Stimulated activated CD4-positive, alpha-beta T cell treated with anti-CD3 and anti-CD28 coated beads, TNF-alpha, amount 100 ng/mL, for 4 hours (primary cell): ENCODE measurements around the gene FBXO22.
"Not testable (repeated sequence)": the region's sequence is repeated elsewhere in the genome, so short reads cannot be mapped to it uniquely, and the experiment has no call there.

Experiments
- DNase-seq, 3 experiments: peaks; one replicate each; pipeline ENCODE4 v3.0.0-alpha.2; 2020; ENCODE audit warnings: low read depth in 3 of 3

Gene FBXO22

DNA sequence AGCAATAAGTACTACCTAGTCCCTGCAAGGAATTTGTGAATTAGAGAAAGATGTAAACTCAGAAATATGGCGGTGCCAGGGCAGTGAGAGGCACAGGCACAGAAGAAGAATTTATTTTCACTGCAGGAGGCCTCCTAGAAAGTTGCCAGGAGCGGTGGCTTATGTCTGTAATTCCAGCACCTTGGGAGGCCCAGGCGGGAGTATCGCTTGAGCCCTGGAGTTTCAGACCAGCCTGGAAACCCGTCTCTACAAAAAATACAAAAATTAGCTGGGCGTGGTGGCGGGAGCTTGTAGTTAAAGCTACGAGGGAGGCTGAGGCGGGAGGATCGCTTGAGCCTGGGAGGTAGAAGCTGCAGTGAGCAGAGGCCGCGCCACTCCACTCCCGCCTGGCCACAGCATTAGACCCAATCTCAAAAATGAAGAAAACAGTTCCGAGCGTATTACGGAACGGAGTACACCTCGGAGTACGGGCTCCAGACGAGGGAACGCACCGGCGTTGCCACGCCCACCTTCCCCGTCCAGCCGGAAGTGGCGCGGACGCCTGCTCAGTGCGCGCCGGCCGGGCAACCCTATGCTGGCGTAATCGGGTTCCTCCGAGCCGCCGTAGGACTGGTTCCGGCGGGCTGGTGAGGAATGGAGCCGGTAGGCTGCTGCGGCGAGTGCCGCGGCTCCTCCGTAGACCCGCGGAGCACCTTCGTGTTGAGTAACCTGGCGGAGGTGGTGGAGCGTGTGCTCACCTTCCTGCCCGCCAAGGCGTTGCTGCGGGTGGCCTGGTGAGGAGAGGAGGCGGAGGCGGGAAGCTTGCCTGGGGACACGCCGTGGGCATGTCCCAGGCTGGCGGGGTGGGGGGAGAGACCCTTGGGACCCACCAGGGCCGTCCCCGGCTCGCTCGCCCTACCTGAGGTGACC, at the start of gene FBXO22:
Gene FBXO22, plus strand, starts transcription at position 548 of the 909 bp plus-strand sequence. Its CDS starts 86 bp downstream, at position 634.
- peak; percentile 72 to 84 (median 75) for DNase-seq

DNA sequence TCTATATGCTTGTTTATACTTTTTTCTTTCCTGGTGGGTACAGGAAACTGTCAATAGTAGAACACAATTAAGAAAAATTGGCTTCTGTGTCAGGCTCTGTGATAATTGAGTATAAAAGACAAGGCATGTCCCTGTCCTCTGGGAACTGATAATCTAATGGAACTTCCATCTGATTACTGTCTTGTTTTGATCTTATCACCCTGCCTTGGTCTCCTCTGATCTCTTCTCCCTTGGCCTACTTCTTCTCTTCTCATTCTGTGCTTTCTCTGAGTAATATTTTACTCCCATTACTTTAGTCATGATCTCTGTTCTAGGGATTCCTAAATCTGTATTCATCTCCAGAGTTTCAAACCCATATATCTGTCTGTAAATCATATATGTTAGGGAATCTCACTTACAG, 45.8 kb upstream of the FBXO22 start:
- no peak for DNase-seq

DNA sequence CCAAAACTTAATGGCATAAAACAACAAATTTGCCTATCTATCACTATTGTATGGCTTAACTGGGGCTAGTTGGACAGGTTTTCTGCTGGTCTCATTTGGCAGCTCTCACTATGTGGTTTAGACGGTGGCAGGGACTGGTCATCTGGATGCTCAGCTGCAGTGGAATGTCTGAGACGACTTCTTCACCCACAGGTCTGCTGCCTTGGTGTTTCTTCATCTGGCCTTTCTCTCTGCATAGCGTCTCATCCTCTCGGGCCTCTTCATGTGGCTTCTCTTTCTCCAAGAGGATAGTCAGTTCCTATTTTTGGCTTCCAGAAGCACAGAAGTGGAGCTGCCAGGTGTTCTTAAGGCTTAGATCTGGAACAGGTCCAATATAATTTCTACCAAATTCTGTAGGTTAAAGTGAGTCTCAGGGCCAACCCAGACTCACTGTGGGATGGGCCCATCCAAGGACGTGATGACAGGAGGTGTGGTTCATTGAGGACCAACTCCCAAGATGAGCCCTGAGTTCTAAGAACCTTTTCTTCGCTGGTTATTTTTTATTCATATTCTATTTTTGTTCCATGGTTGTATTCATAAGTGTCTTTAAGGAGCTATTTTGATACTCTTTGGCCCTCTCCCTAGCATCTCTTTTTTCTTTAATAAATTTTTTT, 41.8 kb upstream of the FBXO22 start:
- no peak for DNase-seq

DNA sequence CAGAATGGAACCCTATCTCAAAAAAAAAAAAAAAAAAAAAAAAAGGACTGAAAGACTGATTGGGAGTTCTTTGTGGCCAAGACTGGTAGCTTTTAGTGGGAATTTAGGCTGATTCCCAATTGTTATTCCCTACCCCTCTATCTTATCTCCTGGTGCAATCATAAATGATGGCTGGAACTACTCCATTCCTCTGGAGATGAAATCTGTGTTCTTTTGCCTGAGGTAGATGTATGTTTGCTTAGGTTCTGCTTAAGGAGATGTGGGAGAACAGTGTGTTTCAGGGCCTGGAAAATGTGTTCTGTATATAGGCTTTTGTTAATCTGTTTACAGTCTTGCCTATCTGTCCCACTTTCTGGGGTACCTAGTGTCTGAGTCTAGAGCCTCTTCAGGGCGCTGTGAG, 40.9 kb upstream of the FBXO22 start:
- no peak for DNase-seq

DNA sequence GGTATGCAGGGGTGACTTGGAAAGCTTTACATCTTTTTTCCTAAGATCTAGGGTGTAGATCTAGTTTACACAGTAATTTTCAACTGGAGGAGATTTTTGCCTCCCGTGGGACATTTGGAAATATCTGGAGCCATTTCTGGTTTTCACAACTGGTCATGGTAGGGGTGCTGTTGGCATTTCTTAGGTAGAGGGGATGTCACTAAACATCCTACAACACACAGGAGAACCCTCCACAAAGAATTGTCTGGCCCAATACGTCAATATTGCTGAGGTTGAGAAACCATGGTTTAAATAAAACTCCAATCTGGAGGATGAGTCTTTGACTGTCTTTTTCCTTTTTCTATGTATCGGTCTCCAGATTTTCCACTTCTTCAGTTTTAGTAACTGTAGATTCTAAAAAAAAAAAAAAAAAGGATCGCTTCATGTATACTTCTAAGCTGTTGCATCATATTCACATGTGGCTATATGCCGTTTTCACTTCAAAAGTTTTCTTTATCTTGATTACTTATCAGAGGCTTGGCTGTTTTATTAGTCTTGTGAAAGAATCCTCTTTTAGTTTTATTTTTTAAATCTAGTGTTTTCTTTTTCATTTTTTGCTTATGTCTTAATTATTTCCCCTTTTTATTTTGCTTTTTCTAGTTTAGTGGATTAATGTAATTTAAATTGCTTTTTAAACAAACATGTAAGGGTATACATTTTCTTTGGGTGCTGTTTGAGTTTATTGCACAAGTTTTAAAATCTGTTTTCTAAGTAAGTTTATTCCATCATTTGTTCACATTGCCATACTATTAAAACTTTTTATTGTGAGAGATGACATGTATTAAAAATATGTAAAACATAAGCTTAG, 39.2 kb upstream of the FBXO22 start:
- DNase-seq, result no peak

DNA sequence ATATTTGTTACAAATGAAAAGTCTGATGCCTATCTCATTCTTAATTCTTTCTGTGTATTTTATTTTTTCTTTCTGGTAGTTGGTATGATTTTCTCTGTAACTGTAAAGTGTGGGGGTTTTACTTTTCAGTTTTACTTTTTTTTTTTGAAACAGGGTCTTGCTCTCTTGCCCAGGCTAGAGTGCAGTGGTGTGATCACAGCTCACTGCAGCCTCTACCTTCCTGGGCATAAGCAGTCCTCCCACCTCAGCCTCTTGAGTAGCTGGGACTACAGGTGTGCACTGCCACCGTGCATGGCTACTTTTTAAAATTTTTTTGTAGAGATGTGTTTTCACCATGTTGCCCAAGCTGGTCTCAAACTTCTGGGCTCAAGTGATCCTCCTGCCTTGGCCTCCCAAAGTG, 37.6 kb upstream of the FBXO22 start:
- not testable (repeated sequence) for DNase-seq

DNA sequence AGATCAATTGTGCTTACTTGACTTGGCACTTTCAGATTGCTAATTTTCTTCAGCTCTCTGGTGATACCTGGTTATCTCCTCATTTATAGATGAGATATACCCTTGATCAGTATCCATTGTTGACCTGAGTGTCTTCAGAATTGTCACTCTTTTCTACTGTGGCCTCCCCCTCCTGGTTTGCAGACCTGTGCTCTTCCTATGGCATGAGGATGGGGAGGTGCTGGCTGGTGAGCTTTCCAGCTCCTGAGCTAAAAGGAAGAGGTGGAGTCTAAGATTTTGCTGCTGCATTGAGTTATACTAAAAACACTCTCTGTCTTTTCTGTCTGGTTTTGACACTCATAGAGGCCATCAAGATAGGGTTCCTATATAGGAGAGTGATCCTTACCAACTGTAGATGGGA, 36.8 kb upstream of the FBXO22 start:
- no peak for DNase-seq

DNA sequence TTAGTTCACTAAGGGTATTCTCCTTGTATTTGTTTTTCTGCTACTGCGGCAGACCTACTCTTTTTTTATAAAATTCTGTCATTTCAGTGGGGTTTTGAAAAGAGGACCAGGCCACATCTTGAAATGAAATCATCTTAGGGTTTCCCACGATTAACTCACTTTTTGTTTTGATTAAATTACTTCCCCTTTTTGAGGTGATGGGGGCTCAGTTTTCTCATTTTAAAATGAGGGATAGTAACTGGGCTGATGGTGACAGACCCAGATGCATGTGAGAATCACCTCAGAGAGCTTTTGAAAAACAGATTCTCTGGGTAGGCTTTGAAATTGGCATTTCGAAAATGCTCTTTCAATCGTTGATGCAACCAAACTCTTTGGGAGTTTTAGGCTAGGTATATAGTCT, 36.2 kb upstream of the FBXO22 start:
- no peak for DNase-seq

DNA sequence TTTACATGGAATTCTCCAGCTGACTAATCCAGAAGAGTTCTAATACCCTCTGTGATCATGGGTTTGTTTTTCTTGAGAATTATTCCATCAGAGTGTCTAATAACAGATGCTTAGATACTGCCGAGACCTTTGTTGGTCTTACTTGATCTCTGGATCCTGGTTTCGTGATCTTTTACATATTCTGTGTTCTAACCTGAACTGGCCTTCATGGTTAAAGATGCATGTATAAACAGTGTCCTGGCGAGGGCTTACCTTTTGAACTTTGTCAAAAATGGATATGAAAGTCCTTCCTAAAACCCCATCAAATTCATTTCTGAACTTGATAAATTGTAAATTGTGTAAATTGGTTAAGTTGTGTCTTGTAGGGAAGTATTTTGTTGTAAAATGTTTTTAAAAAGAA, 35.7 kb upstream of the FBXO22 start:
- DNase-seq, result no peak

DNA sequence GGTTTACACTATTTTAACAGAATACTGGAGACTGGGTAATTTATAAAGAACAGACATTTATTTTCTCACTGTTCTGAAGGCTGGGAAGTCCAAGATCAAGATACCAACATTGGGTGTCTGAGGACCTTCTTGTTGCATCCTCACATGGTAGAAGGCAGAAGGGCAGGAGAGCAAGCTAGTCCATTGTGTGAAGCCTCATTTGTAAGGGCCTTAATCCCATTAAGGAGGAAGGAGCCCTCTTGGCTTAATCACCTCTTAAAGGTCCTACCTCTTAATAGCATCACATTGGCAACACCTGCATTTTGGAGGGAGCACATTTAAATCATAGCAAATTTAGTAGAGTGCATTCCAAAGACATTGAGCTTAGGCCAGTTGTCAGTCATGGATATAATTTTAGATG, 34.2 kb upstream of the FBXO22 start:
- DNase-seq, result no peak

DNA sequence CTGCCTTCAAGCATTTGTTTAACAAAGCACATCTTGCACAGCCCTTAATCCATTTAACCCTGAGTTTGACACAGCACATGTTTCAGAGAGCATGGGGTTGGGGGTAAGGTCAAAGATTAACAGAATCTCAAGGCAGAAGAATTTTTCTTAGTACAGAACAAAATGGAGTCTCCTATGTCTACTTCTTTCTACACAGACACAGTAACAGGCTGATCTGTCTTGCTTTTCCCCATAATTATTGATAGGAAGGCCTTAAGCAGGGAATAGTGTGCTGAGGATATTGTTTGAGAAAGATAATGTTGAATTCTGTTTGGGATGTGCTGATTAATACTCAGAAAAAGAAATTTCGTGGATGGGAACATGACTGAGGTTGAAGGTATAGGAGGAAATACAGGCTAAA, 32.1 kb upstream of the FBXO22 start:
- not testable (repeated sequence) for DNase-seq

DNA sequence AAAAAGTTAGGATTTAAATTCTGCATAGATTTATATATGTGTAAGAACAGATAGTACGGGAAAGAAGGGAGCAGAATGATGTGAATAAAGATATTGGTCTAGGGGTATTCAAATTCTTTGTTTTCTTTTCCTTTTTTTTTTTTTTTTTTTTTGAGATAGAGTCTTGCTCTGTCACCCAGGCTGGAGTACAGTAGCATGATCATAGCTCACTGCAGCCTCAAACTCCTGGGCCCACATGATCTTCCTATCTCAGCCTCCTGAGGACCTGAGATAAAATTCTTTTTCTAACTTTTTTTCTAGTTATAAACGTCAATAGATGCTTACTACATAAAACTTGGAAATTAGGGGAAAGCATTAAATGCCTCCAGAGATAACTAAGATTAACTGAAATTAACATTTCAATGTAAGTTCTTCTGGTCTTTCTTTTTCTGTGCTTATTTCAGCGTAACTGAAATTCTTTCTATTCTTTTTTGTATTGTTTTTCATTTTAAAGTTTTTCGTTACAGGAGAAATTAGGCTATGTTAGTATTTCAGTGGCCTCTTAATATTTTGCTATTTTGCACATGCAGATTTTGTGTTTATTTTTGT, 31.2 kb upstream of the FBXO22 start:
- no peak for DNase-seq

DNA sequence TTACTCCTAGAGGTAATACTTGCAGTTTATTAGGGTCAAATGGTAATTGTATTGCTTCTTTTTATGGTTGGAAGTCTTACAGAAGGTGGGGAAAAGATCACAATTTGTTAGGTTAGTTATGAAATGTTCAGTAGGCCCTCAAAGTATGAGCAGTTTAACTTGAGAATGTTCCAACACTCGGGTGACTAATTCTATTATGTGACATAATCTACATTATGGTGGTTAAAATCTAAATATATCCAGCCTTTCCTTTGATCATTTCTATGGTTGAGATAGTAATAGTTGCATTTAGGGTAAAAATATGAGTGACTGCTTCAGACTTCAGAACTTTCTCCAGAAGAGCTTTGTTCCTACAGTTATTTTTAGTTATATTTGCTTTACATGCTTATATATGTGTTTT, 19.6 kb upstream of the FBXO22 start:
- DNase-seq, result no peak

DNA sequence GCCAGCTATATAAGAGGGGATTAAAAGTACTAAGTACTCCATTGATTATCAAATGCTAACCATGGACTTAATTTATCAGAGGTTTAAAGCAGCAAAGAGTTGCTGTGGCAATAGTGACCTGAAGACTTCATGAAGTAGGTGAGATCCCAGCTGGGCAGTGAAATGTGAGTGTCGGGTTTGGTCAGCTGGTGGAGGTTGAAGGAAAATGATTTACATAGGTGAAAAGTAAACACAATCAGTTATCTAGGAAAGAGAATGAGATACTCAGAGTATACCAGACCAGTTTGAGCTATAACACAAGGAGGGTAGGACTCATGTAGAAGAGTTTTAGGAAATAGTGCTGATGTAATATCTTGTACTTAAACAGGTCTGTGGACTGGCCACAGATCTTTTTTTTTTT, 16.5 kb upstream of the FBXO22 start:
- DNase-seq, result no peak

DNA sequence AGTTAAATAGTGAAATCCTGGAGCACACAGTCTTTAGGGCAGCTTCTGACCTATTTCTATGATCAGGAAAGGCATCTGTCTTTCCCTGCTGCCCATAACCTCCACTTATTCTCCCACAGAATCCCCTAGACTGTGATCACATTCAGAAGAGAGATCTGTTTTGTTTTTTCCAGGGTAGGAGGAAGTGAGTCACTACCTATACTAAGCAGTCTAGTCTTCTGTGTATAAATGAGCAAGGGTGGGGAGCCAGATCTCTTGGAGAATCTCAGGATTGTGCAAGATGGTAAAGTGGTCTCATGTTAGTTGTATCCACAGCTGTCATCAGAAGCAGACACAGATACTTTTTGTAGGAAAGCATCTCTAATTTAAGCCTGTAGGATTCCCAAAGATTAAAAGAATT, 11.8 kb upstream of the FBXO22 start:
- DNase-seq, result no peak

DNA sequence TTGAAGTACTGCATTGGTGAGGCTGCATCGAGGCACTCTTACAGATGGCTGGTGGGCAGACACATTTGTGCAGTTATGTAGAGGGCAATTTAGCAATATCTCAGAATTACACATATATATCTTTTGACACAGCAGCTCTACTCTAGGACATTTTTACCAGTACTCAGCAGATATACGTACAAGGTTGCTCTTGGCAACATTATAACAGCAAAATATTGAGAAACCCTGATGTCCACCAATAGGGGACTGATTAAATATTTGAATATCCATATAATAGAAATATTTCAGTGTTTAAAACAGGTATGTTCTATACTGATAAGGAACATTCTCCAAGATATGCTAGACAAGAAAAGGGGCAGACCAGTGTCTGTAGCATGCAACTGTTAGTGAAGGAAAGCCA, 7.9 kb upstream of the FBXO22 start:
- DNase-seq, result no peak

DNA sequence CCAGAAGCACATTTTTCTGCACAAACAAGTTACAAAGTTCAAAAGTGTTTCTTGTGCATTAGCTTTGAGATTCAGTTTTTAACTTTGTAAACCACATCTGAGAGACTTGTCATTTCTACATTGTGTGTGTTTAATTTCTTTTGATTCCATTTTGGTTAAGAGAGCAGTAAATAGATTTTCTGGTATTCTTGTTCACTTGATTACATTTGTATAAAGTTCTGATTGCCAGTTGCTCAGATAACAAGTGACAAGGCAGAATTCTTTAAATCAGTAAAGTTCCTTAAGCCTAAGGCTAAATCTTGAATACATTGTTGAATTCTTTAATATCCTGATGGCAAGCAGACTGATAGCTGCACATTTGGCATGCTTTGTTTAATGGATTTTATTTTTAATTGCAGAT, 3.1 kb upstream of the FBXO22 start:
- no peak for DNase-seq

DNA sequence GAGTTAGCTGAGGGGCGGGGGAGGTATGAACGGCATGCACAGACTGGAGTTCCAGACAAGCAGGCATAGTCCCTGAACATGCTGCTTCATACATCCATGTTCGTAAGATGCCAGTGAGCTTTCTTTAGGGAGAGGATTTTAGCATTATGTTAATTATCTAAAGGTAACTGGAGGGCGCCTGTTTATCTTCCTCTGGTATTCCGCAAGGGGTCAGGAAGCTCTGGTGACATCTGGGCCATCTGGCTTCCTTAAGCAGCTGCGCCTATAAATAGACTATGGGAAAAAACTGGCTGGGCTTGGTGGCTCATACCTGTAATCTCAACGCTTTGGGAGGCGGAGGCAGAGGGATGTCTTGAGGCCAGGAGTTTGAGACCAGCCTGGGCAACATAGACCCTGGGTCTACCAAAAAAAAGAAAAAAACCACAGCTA, 1.5 kb upstream of the FBXO22 start:
- no peak for DNase-seq

DNA sequence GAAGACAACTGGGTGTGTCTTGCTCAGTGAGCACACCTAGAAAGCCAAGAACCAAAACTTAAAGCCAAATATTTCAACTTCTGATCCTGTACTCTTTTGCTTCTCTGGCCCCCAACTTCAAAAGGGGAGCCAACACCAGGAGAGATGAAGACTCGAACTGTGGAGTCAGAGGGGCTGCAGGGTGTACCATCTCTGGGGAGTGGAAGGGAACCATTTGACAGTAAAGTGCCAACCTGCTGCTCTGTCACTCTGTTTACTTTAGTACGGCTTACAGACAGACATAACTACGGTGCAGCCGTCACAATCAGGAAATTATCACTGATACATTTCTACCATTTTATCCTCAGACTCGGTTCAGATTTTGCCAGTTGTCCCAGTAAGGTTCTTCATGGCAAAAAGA, 1.6 kb downstream of the FBXO22 start:
- DNase-seq, result no peak

DNA sequence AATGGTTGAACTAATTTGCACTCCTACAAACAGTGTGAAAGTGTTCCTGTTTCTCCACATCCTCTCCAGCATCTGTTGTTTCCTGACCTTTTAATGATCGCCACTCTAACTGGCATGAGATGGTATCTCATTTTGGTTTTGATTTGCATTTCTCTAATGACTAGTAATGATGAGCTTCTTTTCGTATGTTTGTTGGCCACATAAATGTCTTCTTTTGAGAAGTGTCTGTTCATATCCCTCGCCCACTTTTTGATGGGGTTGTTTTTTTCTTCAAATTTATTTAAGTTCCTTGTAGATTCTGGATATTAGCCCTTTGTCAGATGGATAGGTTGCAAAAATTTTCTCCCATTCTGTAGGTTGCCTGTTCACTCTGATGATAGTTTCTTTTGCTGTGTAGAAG, 6.7 kb downstream of the FBXO22 start:
- DNase-seq, result not testable (repeated sequence)

DNA sequence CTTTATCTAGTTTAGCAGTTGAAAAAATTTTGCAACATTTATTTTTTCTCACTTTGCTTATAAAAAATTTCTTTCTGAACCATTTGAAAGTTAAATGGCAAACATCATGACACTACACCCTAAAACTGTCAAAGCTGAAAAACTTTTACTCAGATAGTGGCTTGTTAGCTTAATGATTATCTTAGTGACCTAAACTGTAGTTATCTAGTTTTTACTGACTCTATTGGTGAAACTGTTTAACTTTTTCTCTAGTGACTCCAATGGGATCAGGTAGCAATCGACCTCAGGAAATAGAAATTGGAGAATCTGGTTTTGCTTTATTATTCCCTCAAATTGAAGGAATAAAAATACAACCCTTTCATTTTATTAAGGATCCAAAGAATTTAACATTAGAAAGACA, 13.3 kb downstream of the FBXO22 start:
- DNase-seq, result no peak

DNA sequence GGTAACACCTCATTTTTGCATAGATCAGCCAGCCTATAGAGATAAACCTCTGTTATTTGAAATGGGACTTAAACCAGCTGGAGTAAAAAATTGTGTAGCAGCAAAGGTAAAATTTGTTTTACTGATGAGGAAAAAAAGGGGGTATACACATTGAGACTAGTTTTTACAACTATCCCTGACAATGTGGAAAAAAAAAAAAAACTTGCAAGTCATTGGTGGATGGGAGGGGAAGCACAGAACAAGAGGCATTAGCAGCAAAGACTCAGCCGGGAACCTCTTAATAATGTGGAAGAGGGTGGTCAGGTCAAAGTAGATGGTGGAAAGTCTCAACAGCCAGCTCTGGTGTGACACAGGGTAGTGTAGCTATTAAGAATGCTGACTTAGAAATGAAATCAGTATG, 14.5 kb downstream of the FBXO22 start:
- no peak for DNase-seq
